Heart right ventricle (tissue), 16 donors: Measurements from ENCODE around the gene CDH13. TPM values are rescaled to one million over a fixed set of nuclear protein-coding genes. Genes with fewer than 3 reads are reported as not detected.
A peak's percentile ranks its signal among the peaks of the same experiment; 100 is the strongest.

Experiments used
- ATAC-seq, 8 donors: fragments of 200-7000 bp; cut with Tn5 transposase; one replicate each; pipeline ENCODE4 v1.9.1; 2020; ENCODE audit warnings: mild to moderate bottlenecking in 8 of 8, moderate library complexity in 8 of 8, moderate number of reproducible peaks in 1 of 8
- DNase-seq, 2 donors: peaks; one replicate each; pipeline ENCODE4 v3.0.0-alpha.2; 2020
- H3K27ac ChIP-seq, 10 donors: fragments of 200-600 bp; sonication (generic) in 2 of 10; one replicate each; pipeline versions ENCODE4 v1.5.0 to v1.8.0; 2020 to 2022; ENCODE audit warnings: mild to moderate bottlenecking in 3 of 10
- H3K27me3 ChIP-seq, 7 donors: fragments of 200-600 bp; one replicate each; pipeline ENCODE4 v1.8.0; 2021 to 2022; ENCODE audit warnings: mild to moderate bottlenecking in 2 of 7
- H3K36me3 ChIP-seq, 9 donors: fragments of 200-600 bp; sonication (generic) in 1 of 9; one replicate each; pipeline versions ENCODE4 v1.5.0 to v1.8.0; 2020 to 2022; ENCODE audit warnings: mild to moderate bottlenecking in 2 of 9
- H3K4me1 ChIP-seq, 9 donors: fragments of 200-600 bp; sonication (generic) in 1 of 9; one replicate each; pipeline versions ENCODE4 v1.5.0 to v1.8.0; 2020 to 2022; ENCODE audit warnings: mild to moderate bottlenecking in 4 of 9
- H3K4me3 ChIP-seq, 10 donors: fragments of 200-600 bp; sonication (generic) in 2 of 10; one replicate each; pipeline versions ENCODE4 v1.5.0 to v1.8.0; 2020 to 2022; ENCODE audit warnings: mild to moderate bottlenecking in 7 of 10, moderate library complexity in 2 of 10
- H3K9me3 ChIP-seq, 11 donors: fragments of 200-600 bp in 10 of 11; sonication (generic) in 2 of 11; one replicate each; pipeline versions ENCODE4 v1.5.0 to v1.8.0; 2013 to 2022; ENCODE audit warnings: mild to moderate bottlenecking in 2 of 11, control low read depth in 1 of 11, moderate library complexity in 1 of 11
- WGBS, 2 donors: extraction: QIAGEN DNeasy Blood & Tissue Kit; methylation state at CpG; one replicate each; pipeline ENCODE4 v1.1.7; 2013; ENCODE audit warnings: inconsistent platforms in 1 of 2; 5-methylcytosine and 5-hydroxymethylcytosine counted together
- intact Hi-C, 10 donors: fragments of 100-400 bp; cut with DNase I; formaldehyde crosslinking; loops; one replicate each; pipeline versions ENCODE4 v1.11.1 to v1.14.2; 2022
- polyA plus RNA-seq, 2 donors: library from polyadenylated mRNA; stranded (reverse); fragments of 200-250 nt; gene quantifications; one replicate each; pipeline ENCODE4 v1.2.3, GENCODE V29; 2013
- total RNA-seq, 10 donors: library from RNA; stranded (reverse); fragmentation: NEBNext Ultra II Directional in 3 of 10; extraction: Animal tissue kit (Norgen Biotek cat#: 25700) in 3 of 10; gene quantifications; one replicate each; pipeline versions ENCODE4 v1.2.1 to v1.2.4, GENCODE V29; 2021 to 2023
- TF ChIP-seq, protein P1 (sequence below), 9 donors: fragments of 200-600 bp; sonication (generic) in 2 of 9; IDR thresholded peaks; one replicate each; pipeline versions ENCODE4 v1.5.0 to v1.8.0; 2021 to 2022; ENCODE audit warnings: antibody characterized with exemption in 9 of 9, mild to moderate bottlenecking in 5 of 9, moderate library complexity in 1 of 9
- donor health status: Arrhythmogenic right ventricular cardiomyopathy.
- donor health status: ischemic (EF 13 %, LVEDD 7.1; RV severe dilation, severe dysfunction).
- donor health status: healthy with polysubstance abuse.
- donor health status: DM: no; HTN: yes; CAD: no.
- donor health status: DM: no; HTN: no; CAD: no.
- donor health status: ischemic (EF 25% LVEDD 6.9; RV normal size, moderate dysfunction).
- donor health status: ischemic (EF 25% LVEDD 5.7; RV mildly dilated, moderate dysfunction).
- donor health status: healthy.
- donor health status: DM: yes; HTN: yes; CAD: no.
- donor health status: Ischemic cardiomyopathy.
- donor health status: ischemic (EF 35%, LVEDD 5.7; RV mildly dilated, moderate dysfunction).
- donor health status: nonischemic (EF 11% LVEDD 7.7; RV severe dilation, severe dysfunction).
- donor health status: DM: yes; HTN: yes; CAD: no.
- donor health status: PGD.
- donor health status: ischemic (EF 29% LVEDD 5.4; RV normal size, mild dysfunction).
- donor health status: nonischemic (EF 23%, LVEDD 6.1; RV moderate dilation, normal function).

CDH13 gene
- total and polyA plus RNA-seq, 12 donors, result 15.5 to 221 (median 168) TPM

- ATAC-seq, result no peak
- Histone ChIP-seq H3K27me3 (no peaks in the 10 kb centered on the region), H3K4me3 (no peak overlapping the region), H3K36me3 (no peaks in the 10 kb centered on the region), H3K4me1 (peaks cover 0 to 40% (median 24%) of the 10 kb centered on the region in 9 donors), H3K9me3 (no peaks in the 10 kb centered on the region), H3K27ac (no peak overlapping the region)
- WGBS, 2 donors, result 57 to 61% methylated on average over 4 of the region's 4 CpGs
- no peak for DNase-seq
- TF ChIP-seq, protein P1, sequence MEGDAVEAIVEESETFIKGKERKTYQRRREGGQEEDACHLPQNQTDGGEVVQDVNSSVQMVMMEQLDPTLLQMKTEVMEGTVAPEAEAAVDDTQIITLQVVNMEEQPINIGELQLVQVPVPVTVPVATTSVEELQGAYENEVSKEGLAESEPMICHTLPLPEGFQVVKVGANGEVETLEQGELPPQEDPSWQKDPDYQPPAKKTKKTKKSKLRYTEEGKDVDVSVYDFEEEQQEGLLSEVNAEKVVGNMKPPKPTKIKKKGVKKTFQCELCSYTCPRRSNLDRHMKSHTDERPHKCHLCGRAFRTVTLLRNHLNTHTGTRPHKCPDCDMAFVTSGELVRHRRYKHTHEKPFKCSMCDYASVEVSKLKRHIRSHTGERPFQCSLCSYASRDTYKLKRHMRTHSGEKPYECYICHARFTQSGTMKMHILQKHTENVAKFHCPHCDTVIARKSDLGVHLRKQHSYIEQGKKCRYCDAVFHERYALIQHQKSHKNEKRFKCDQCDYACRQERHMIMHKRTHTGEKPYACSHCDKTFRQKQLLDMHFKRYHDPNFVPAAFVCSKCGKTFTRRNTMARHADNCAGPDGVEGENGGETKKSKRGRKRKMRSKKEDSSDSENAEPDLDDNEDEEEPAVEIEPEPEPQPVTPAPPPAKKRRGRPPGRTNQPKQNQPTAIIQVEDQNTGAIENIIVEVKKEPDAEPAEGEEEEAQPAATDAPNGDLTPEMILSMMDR (IDR thresholded peaks at IDR 0.05), result no peak
- intact Hi-C loops, result no loop called here
Measured at GRCh38 chr16:82888591-82889001, 261.8 kb downstream of the CDH13 start.

- Histone ChIP-seq H3K27ac (peak overlapping the region in 5 of 10 donors; percentile 4 to 69 (median 40)), H3K36me3 (no peaks in the 10 kb centered on the region), H3K4me1 (peaks cover 0 to 38% (median 24%) of the 10 kb centered on the region in 9 donors), H3K9me3 (no peaks in the 10 kb centered on the region), H3K27me3 (no peaks in the 10 kb centered on the region), H3K4me3 (no peak overlapping the region)
- DNase-seq (no peak), ATAC-seq (peak in 3 of 8 donors; percentile 20 to 71 (median 57))
- intact Hi-C loops, result no loop called here
- WGBS, 2 donors, result 60 to 68% methylated on average over 3 of the region's 3 CpGs
- TF ChIP-seq, protein P1 (IDR thresholded peaks at IDR 0.05), result no peak
Measured at GRCh38 chr16:82891424-82891823, 264.7 kb downstream of the CDH13 start.

DNA sequence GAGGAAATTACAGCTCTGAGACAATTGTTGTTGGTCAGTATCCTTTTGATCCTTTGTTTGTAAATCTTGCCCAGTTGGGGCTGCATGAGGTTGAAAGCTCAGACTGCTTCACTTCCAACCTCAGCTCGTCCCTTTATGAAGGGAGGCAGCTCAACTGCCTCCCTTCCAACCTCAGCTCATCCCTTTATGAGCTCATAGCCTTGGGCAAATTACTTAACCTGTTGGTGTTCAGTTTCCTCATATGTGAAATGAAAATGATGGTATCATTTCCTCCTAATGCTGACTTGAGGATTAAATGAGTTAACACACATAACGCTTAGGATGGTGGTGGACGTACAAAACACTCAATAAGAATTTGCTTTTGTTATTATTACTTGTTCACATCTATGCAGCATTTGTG is 265.1 kb downstream of the CDH13 start:
- TF ChIP-seq, protein P1 (IDR thresholded peaks at IDR 0.05), result no peak
- intact Hi-C loops, result no loop called here
- no peaks in the 10 kb centered on the region for H3K9me3 ChIP-seq
- H3K4me1 ChIP-seq, result peaks cover 0 to 38% (median 24%) of the 10 kb centered on the region in 9 donors
- H3K4me3 ChIP-seq, result no peak overlapping the region
- no peak for DNase-seq
- no peaks in the 10 kb centered on the region for H3K36me3 ChIP-seq
- H3K27me3 ChIP-seq, result no peaks in the 10 kb centered on the region
- ATAC-seq, result peak in 1 of 8 donors; percentile 38
- 58 to 69% methylated on average over 3 of the region's 3 CpGs for WGBS, 2 donors
- peak overlapping the region in 7 of 10 donors; percentile 9 to 69 (median 38) for H3K27ac ChIP-seq

- WGBS, 2 donors, result 86% methylated on average over 2 of the region's 2 CpGs
- H3K4me3 ChIP-seq, result no peak overlapping the region
- ATAC-seq, result peak in 6 of 8 donors; percentile 40 to 82 (median 70)
Measured at GRCh38 chr16:82892324-82892723, 265.6 kb downstream of the CDH13 start.

More at GRCh38 chr16:82892324-82892723, 265.6 kb downstream of the CDH13 start:
- Histone ChIP-seq H3K27me3 (no peaks in the 10 kb centered on the region), H3K9me3 (no peaks in the 10 kb centered on the region), H3K36me3 (no peaks in the 10 kb centered on the region), H3K27ac (peak overlapping the region in 7 of 10 donors; percentile 9 to 69 (median 38)), H3K4me1 (peaks cover 0 to 38% (median 24%) of the 10 kb centered on the region in 9 donors)
- DNase-seq, result no peak
- intact Hi-C loops, result no loop called here
- TF ChIP-seq, protein P1 (IDR thresholded peaks at IDR 0.05), result no peak
